OCI-LY7 (cell line): ENCODE measurements around the gene MYO16. TPM values are rescaled to one million over a fixed set of nuclear protein-coding genes. Genes with fewer than 3 reads are reported as not detected.

Experiments
- BruUV-seq: library from RNA; stranded (reverse); fragments of 400-500 nt; replicated peaks from 2 replicates; lab custom pipeline; 2021; lab: Mats Ljungman, UMichigan
- CTCF ChIA-PET: fragments of 300-600 bp; sonication (Branson Sonifier 250); formaldehyde crosslinking; loops from one replicate; lab custom pipeline; 2022; ENCODE audit warnings: antibody characterized with exemption; ENCODE audit not compliant: unreplicated experiment; lab: Charles Lee
- POLR2A ChIA-PET: fragments of 300-600 bp; sonication (Branson Sonifier 250); formaldehyde crosslinking; loops from one replicate; lab custom pipeline; 2022; ENCODE audit warnings: antibody characterized with exemption; lab: Charles Lee
- DNase-seq: peaks from one replicate; pipeline ENCODE4 v3.0.0-alpha.2; 2015; ENCODE audit warnings: low spot score
- H2AFZ ChIP-seq: fragments of 200-600 bp; sonication (generic), shearing (Covaris generic); 2 replicates; pipeline ENCODE4 v1.6.1; 2014; ENCODE audit warnings: mild to moderate bottlenecking, antibody characterized with exemption, low read length, moderate library complexity
- H3K27ac ChIP-seq: fragments of 200-600 bp; sonication (generic); 2 replicates; pipeline ENCODE4 v1.5.1; 2014; ENCODE audit warnings: mixed run types, low read depth, mild to moderate bottlenecking, moderate library complexity, low read length, inconsistent platforms; ENCODE audit not compliant: poor library complexity, severe bottlenecking
- H3K36me3 ChIP-seq: fragments of 200-600 bp; sonication (generic); 2 replicates; pipeline ENCODE4 v1.6.1; 2014; ENCODE audit warnings: mild to moderate bottlenecking, antibody characterized with exemption, low read length, moderate library complexity, mixed read lengths; ENCODE audit not compliant: insufficient read depth
- H3K4me1 ChIP-seq: fragments of 200-600 bp; sonication (generic); 2 replicates; pipeline ENCODE4 v1.5.1; 2014; ENCODE audit warnings: mild to moderate bottlenecking, low read length; ENCODE audit not compliant: insufficient read depth, poor library complexity, severe bottlenecking
- H3K4me2 ChIP-seq: fragments of 200-600 bp; sonication (generic); 2 replicates; pipeline ENCODE4 v1.6.1; 2014; ENCODE audit warnings: mild to moderate bottlenecking, low read length
- H3K4me3 ChIP-seq: fragments of 200-600 bp; sonication (generic); 2 replicates; pipeline ENCODE4 v1.5.1; 2014; ENCODE audit warnings: mild to moderate bottlenecking, low read depth, low read length; ENCODE audit not compliant: poor library complexity, severe bottlenecking
- H3K79me2 ChIP-seq: fragments of 200-600 bp; sonication (generic); 2 replicates; pipeline ENCODE4 v1.6.1; 2016; ENCODE audit warnings: low read depth, mild to moderate bottlenecking, low read length, moderate library complexity, mixed read lengths; ENCODE audit not compliant: insufficient read depth
- H3K9me2 ChIP-seq: fragments of 200-600 bp; sonication (generic); 2 replicates; pipeline ENCODE4 v1.6.1; 2016; ENCODE audit warnings: mild to moderate bottlenecking, low read length, mixed read lengths; ENCODE audit not compliant: insufficient read depth
- H3K9me3 ChIP-seq: fragments of 200-600 bp; sonication (generic); 2 replicates; pipeline ENCODE4 v1.6.1; 2014; ENCODE audit warnings: mild to moderate bottlenecking, mixed run types, low read length, mixed read lengths
- H4K20me1 ChIP-seq: fragments of 200-600 bp; sonication (generic); 2 replicates; pipeline ENCODE4 v1.6.1; 2014; ENCODE audit warnings: mild to moderate bottlenecking, antibody characterized with exemption, low read length, moderate library complexity, mixed read lengths; ENCODE audit not compliant: insufficient read depth
- CTCF ChIP-seq: fragments of 200-600 bp; sonication (generic); conservative IDR thresholded peaks from 2 replicates; pipeline ENCODE4 v1.5.1; 2014; ENCODE audit warnings: mild to moderate bottlenecking, antibody characterized with exemption, low read length, moderate library complexity, mixed read lengths
- EZH2phosphoT487 ChIP-seq: fragments of 200-600 bp; sonication (generic); IDR thresholded peaks from 2 replicates; pipeline ENCODE4 v1.6.1; 2018; ENCODE audit warnings: low read depth, borderline replicate concordance, mild to moderate bottlenecking, mixed run types, antibody characterized with exemption, low read length, moderate library complexity, mixed read lengths
- intact Hi-C: fragments of 100-400 bp; cut with micrococcal nuclease; formaldehyde crosslinking; loops from one replicate; pipeline ENCODE4 v1.10.0; 2022; ENCODE audit not compliant: unreplicated experiment
- total RNA-seq, 2 experiments: library from RNA; depleted of rRNA in 1 of 2; stranded (reverse); fragments of >200 nt in 1 of 2; shearing (Covaris generic) in 1 of 2; gene quantifications; 2 replicates each; pipeline ENCODE4 v1.2.3, GENCODE V29; 2014 to 2022

Gene MYO16
- total RNA-seq, 2 experiments from 2014 or later: 0.06 TPM; not detected in 1

DNA sequence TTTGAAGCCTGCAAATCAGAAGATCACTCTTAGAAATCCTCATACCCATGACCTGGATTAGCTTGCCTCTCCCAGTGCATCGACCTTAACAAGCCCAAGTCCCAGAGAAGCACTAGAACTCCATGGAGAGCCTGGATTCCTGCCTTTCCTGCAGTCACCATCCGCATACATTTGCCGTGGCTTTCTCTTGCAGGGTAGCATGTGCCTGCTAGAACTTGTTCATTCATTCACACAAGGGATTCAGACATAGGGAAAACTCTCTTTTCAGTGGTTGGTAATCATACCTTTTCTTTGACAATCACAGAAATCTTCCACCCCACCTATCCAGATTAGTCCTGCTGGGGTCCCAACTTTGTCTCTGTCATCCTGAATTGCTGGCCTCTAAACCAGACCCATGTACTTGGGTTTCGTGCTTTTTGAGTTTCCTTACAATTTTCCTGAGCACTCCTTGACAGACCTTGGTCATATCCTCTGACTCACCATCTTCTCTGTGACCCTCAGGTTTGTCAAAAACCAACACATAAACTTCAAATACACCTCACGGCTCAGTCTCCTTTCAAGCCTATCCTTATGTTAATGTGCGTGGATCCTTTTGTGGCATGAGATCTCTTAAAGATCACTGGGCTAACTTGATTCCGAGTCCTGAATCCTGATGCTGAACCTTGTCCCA, 355.0 kb downstream of the MYO16 start:
- Histone ChIP-seq H2AFZ (no peak overlapping the region), H3K9me2 (no peaks in the 10 kb centered on the region), H3K4me1 (no peaks in the 10 kb centered on the region), H3K9me3 (no peaks in the 10 kb centered on the region), H3K4me2 (no peak overlapping the region), H4K20me1 (no peaks in the 10 kb centered on the region), H3K79me2 (no peaks in the 10 kb centered on the region), H3K36me3 (no peaks in the 10 kb centered on the region), H3K4me3 (no peak overlapping the region), H3K27ac (no peak overlapping the region)
- DNase-seq: no peak
- TF ChIP-seq CTCF (no peak), EZH2phosphoT487 (no peak)
- no TSS peak for BruUV-seq
- ChIA-PET POLR2A (no interaction called here), CTCF (no interaction called here)
- intact Hi-C loops: no loop called here

GRCh38 chr13:108985166-108985565, 355.8 kb downstream of the MYO16 start:
- DNase-seq: no peak
- Histone ChIP-seq H3K4me3 (no peak overlapping the region), H3K4me2 (no peak overlapping the region), H4K20me1 (no peaks in the 10 kb centered on the region), H3K4me1 (no peaks in the 10 kb centered on the region), H3K9me3 (no peaks in the 10 kb centered on the region), H3K27ac (no peak overlapping the region), H2AFZ (no peak overlapping the region), H3K79me2 (no peaks in the 10 kb centered on the region), H3K36me3 (no peaks in the 10 kb centered on the region), H3K9me2 (no peaks in the 10 kb centered on the region)
- ChIA-PET CTCF (no interaction called here), POLR2A (no interaction called here)
- no TSS peak for BruUV-seq
- intact Hi-C loops: no loop called here
- TF ChIP-seq EZH2phosphoT487 (no peak), CTCF (no peak)

DNA sequence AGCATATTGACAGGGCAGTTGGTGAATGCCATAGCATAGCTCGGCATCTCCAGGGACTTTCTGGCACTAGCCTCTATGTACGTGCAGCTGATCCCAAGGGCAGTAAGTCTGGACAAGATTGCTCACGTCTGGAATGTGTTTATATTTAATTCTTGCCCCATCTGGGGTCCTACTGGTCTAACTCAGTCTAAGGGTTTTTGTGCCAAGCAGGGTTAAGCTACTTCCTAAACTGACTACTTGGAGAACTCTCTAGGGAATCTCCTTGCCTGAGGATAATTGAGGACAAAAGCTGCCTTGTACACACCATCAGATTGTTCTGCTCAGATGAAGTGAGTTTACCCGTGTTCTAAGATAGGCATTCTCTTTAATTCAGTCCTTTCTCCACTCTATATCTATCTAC, 358.1 kb downstream of the MYO16 start:
- H3K36me3 ChIP-seq: no peaks in the 10 kb centered on the region
- intact Hi-C loops: no loop called here
- H3K79me2 ChIP-seq: no peaks in the 10 kb centered on the region

More for the DNA sequence above, 358.1 kb downstream of the MYO16 start:
- H3K4me3 ChIP-seq: no peak overlapping the region
- TF ChIP-seq CTCF (no peak), EZH2phosphoT487 (no peak)
- H3K27ac ChIP-seq: no peak overlapping the region
- H3K4me1 ChIP-seq: no peaks in the 10 kb centered on the region
- no peaks in the 10 kb centered on the region for H4K20me1 ChIP-seq
- CTCF ChIA-PET: no interaction called here
- H3K4me2 ChIP-seq: no peak overlapping the region
- H3K9me2 ChIP-seq: no peaks in the 10 kb centered on the region
- no peaks in the 10 kb centered on the region for H3K9me3 ChIP-seq
- DNase-seq: no peak
- no peak overlapping the region for H2AFZ ChIP-seq
- BruUV-seq: no TSS peak
- POLR2A ChIA-PET: no interaction called here
